ENCODE data around the gene PRAC1. TPM values are rescaled to one million over a fixed set of nuclear protein-coding genes. Genes with fewer than 3 reads are reported as not detected.

The PRAC1 gene
- total RNA-seq, 1 experiment from 2014 or later, result not detected

- Histone ChIP-seq H2BK120ac (ENCODE audit: low read depth, low read length, poor library complexity, severe bottlenecking) (no peak overlapping the region), H3K9ac (ENCODE audit: extremely low read depth, insufficient read length, low read length) (no peak overlapping the region), H4K5ac (ENCODE audit: insufficient read length, low read depth, low read length) (no peak overlapping the region), H4K91ac (ENCODE audit: insufficient read length, low read depth, low read length) (no peak overlapping the region), H3K23me2 (ENCODE audit: insufficient read length, low read depth, low read length, poor library complexity, severe bottlenecking) (peaks cover 2% of the 10 kb centered on the region), H3K4me1 (ENCODE audit: insufficient read depth, low read length) (no peaks in the 10 kb centered on the region), H2BK12ac (ENCODE audit: insufficient read length, low read depth, low read length) (no peak overlapping the region), H3K56ac (ENCODE audit: insufficient read length, low read depth, low read length) (no peak overlapping the region), H4K20me1 (ENCODE audit: control insufficient read depth, insufficient read depth, insufficient read length) (peaks cover 2% of the 10 kb centered on the region), H2AK5ac (ENCODE audit: insufficient read length, low read length) (no peak overlapping the region), H3K23ac (ENCODE audit: insufficient read length, low read depth, low read length) (no peak overlapping the region), H2BK15ac (ENCODE audit: low read depth, low read length) (no peak overlapping the region), H3K9me3 (ENCODE audit: control insufficient read depth, low read depth, low read length) (no peaks in the 10 kb centered on the region), H3K4ac (ENCODE audit: low read depth, low read length) (no peak overlapping the region), H3T11ph (ENCODE audit: low read length) (no peak overlapping the region), H2BK20ac (ENCODE audit: low read depth, low read length, poor library complexity, severe bottlenecking) (no peak overlapping the region), H2BK5ac (ENCODE audit: insufficient read length, low read length) (no peak overlapping the region), H3K4me2 (ENCODE audit: insufficient read depth, insufficient read length, low read length) (no peak overlapping the region), H3K79me2 (ENCODE audit: insufficient read depth, low read length) (no peaks in the 10 kb centered on the region), H3K79me1 (ENCODE audit: insufficient read depth, low read depth, low read length, poor library complexity, severe bottlenecking) (no peaks in the 10 kb centered on the region), H3K14ac (ENCODE audit: insufficient read depth, low read length) (no peak overlapping the region), H3K27ac (ENCODE audit: insufficient read length, low read depth, low read length) (no peak overlapping the region), H3K27me3 (ENCODE audit: insufficient read depth, low read length) (peaks cover 99% of the 10 kb centered on the region), H2AFZ (ENCODE audit: low read length) (no peak overlapping the region), H3K18ac (ENCODE audit: insufficient read length, low read depth, low read length) (no peak overlapping the region), H4K8ac (replicated peaks; ENCODE audit: insufficient read length, low read depth, low read length) (no peak overlapping the region)
- DNase-seq, result no peak
- Mint-ChIP-seq H3K4me3 (peak overlapping the region in 1 of 2 experiments; percentile 5; a peak in 2 of 5 replicates), H3K4me1 (peaks cover 12 to 16% of the 10 kb centered on the region in 2 experiments), H3K27ac (no peak overlapping the region), H3K9me3 (peaks cover 0 to 14% of the 10 kb centered on the region in 2 experiments; a peak in 2 of 5 replicates), H3K27me3 (ENCODE audit: low read depth) (peaks cover 100% of the 10 kb centered on the region), H3K36me3 (ENCODE audit: insufficient read depth in 1 of 3, low read depth in 3 of 3) (no peaks in the 10 kb centered on the region)
- TF ChIP-seq CTCF (conservative IDR thresholded peaks at IDR 0.05), result no peak
- no CpG with 5 or more reads among the region's 22 CpGs for WGBS (ENCODE audit: extremely low coverage, insufficient read length, low lambda C conversion rate)
Measured at GRCh38 chr17:48733632-48734328, 11.5 kb upstream of the PRAC1 start.

Measured in H9 (cell line).